K562 (cell line): ENCODE data around the gene PRPF38A. TPM values are rescaled to one million over a fixed set of nuclear protein-coding genes. Genes with fewer than 3 reads are reported as not detected.

Experiments
- ATAC-seq: fragments of 200-7000 bp; cut with Tn5 transposase; 3 replicates; pipeline ENCODE4 v1.9.1; 2020; ENCODE audit warnings: moderate library complexity
- BruUV-seq: library from RNA; stranded (reverse); fragments of 400-500 nt; replicated peaks from 2 replicates; lab custom pipeline; 2021; lab: Mats Ljungman, UMichigan
- CTCF ChIA-PET: fragments of 300-600 bp; formaldehyde crosslinking; extraction: SDS; loops from one replicate; lab custom pipeline; 2021; ENCODE audit warnings: low intra/inter-chr PET ratio; lab: Yijun Ruan, JAX
- POLR2A ChIA-PET: fragments of 300-600, 350-650 bp; sonication (Branson Sonifier 250); formaldehyde crosslinking; extraction: SDS; loops from one replicate; lab custom pipeline; 2021; ENCODE audit warnings: antibody characterized with exemption, inconsistent platforms; lab: Yijun Ruan, JAX
- DNase-seq, 4 experiments: peaks; one replicate each; pipeline versions ENCODE4 v3.0.0 to v3.0.0-alpha.2; 2011 to 2018; ENCODE audit warnings: low spot score in 3 of 4, mixed read lengths in 3 of 4; ENCODE audit errors: extremely low read depth in 1 of 4
- FAIRE-seq: peaks from 2 replicates; lab custom pipeline; 2011; peaks lifted over from hg19 to GRCh38; lab: Jason Lieb, UNC
- H2AFZ ChIP-seq: 2 replicates; pipeline ENCODE4 v1.6.0; 2011; ENCODE audit warnings: low read depth, low read length, control low read depth, inconsistent platforms
- H3K27ac ChIP-seq: fragments of 200-600 bp; 3 replicates; pipeline ENCODE4 v1.8.0; 2011; ENCODE audit warnings: low read depth, mild to moderate bottlenecking, control low read depth, inconsistent platforms, low read length, moderate library complexity, mixed read lengths; ENCODE audit errors: extremely low read depth
- H3K27me3 ChIP-seq, 2 experiments: fragments of 300-600 bp in 1 of 2; 2 replicates in 1 of 2; 3 replicates in 1 of 2; pipeline versions ENCODE4 v1.6.0 to v1.8.0; 2011; ENCODE audit warnings: inconsistent platforms in 2 of 2, low read length in 2 of 2, mild to moderate bottlenecking in 1 of 2, mixed read lengths in 1 of 2, moderate library complexity in 1 of 2; ENCODE audit not compliant: control insufficient read depth in 2 of 2, insufficient read depth in 2 of 2
- H3K36me3 ChIP-seq: fragments of 300-600 bp; 3 replicates; pipeline ENCODE4 v1.8.0; 2011; ENCODE audit warnings: mild to moderate bottlenecking, low read length, inconsistent platforms; ENCODE audit not compliant: control insufficient read depth, insufficient read depth
- H3K4me1 ChIP-seq, 2 experiments: fragments of 200-600 bp in 1 of 2; replicated peaks in 1 of 2; 2 replicates in 1 of 2; 3 replicates in 1 of 2; pipeline versions ENCODE4 v1.5.1 to v1.8.0; 2011; ENCODE audit warnings: inconsistent platforms in 2 of 2, low read length in 2 of 2, mild to moderate bottlenecking in 1 of 2, mixed read lengths in 1 of 2, moderate library complexity in 1 of 2; ENCODE audit not compliant: control insufficient read depth in 2 of 2, insufficient read depth in 2 of 2
- H3K4me2 ChIP-seq: 2 replicates; pipeline ENCODE4 v1.6.1; 2011; ENCODE audit warnings: low read length, control low read depth, inconsistent platforms, mixed read lengths; ENCODE audit not compliant: insufficient read depth
- H3K4me3 ChIP-seq: fragments of 200-600 bp; sonication (generic), shearing (Covaris generic); 2 replicates; pipeline ENCODE4 v1.5.1; 2016; ENCODE audit warnings: control low read depth, inconsistent platforms
- H3K79me2 ChIP-seq: fragments of 200-600 bp; 3 replicates; pipeline ENCODE4 v1.8.0; 2011; ENCODE audit warnings: low read length, inconsistent platforms; ENCODE audit not compliant: control insufficient read depth, insufficient read depth
- H3K9ac ChIP-seq, 2 experiments: 2 replicates each; pipeline versions ENCODE4 v1.6.0 to v1.6.1; 2011; ENCODE audit warnings: low read depth in 2 of 2, low read length in 2 of 2, control low read depth in 1 of 2, inconsistent platforms in 1 of 2, mild to moderate bottlenecking in 1 of 2, mixed read lengths in 1 of 2; ENCODE audit not compliant: insufficient read depth in 1 of 2
- H3K9me1 ChIP-seq: one replicate; pipeline ENCODE4 v1.6.0; 2011; ENCODE audit warnings: inconsistent platforms, mild to moderate bottlenecking, low read length, moderate library complexity; ENCODE audit not compliant: control insufficient read depth, insufficient read depth
- H3K9me3 ChIP-seq: replicated peaks from 2 replicates; pipeline ENCODE4 v1.5.1; 2011; ENCODE audit warnings: low read depth, low read length, inconsistent platforms; ENCODE audit not compliant: control insufficient read depth, insufficient read depth
- H4K20me1 ChIP-seq: replicated peaks from 2 replicates; pipeline ENCODE4 v1.6.1; 2011; ENCODE audit warnings: low read length, inconsistent platforms, mixed read lengths; ENCODE audit not compliant: control insufficient read depth, insufficient read depth
- CEBPB ChIP-seq: fragments of 450-650 bp; IDR thresholded peaks from 2 replicates; pipeline ENCODE4 v1.6.1; 2016; ENCODE audit warnings: missing genetic modification characterization, missing compliant biosample characterization
- CEBPG ChIP-seq, 3 experiments: fragments of 200-800 bp in 1 of 3; sonication (Bioruptor generic) in 1 of 3; sonication (generic) in 1 of 3; formaldehyde crosslinking in 1 of 3; IDR thresholded peaks in 2 of 3; conservative IDR thresholded peaks in 1 of 3; 2 replicates each; pipeline versions ENCODE4 v1.6.1 to v1.8.0; 2016 to 2022; ENCODE audit warnings: missing compliant biosample characterization in 2 of 3, missing genetic modification characterization in 2 of 3, mild to moderate bottlenecking in 1 of 3, missing genetic modification reagents in 1 of 3
- ESRRA ChIP-seq: fragments of 450-650 bp; IDR thresholded peaks from 2 replicates; pipeline ENCODE4 v1.6.1; 2014; ENCODE audit warnings: low read depth, mild to moderate bottlenecking, moderate library complexity, borderline replicate concordance
- HNRNPUL1 ChIP-seq: fragments of 200-400 bp; formaldehyde crosslinking; IDR thresholded peaks from 2 replicates; pipeline ENCODE4 v1.6.1; 2017; ENCODE audit warnings: low read length
- LARP7 ChIP-seq: fragments of 450-650 bp; IDR thresholded peaks from 2 replicates; pipeline ENCODE4 v1.6.1; 2016
- TCFL5 ChIP-seq: fragments of 250-450 bp; sonication (Bioruptor Pico); conservative IDR thresholded peaks from 2 replicates; pipeline ENCODE4 v1.6.1; 2021; ENCODE audit warnings: mild to moderate bottlenecking, moderate library complexity, matching md5 sums
- ZNF436 ChIP-seq: fragments of 250-450, 450-650 bp; sonication (Bioruptor Pico); formaldehyde crosslinking; IDR thresholded peaks from 2 replicates; pipeline ENCODE4 v1.7.0; 2020; ENCODE audit warnings: mild to moderate bottlenecking
- ZNF589 ChIP-seq: fragments of 200-800 bp; sonication (Bioruptor generic); IDR thresholded peaks from 2 replicates; pipeline ENCODE4 v1.6.1; 2016; ENCODE audit warnings: low read depth, missing genetic modification characterization, missing compliant biosample characterization
- WGBS: fragments of 100-300 bp; shearing (Covaris generic); methylation state at CpG from one replicate; pipeline ENCODE4 v1.1.6; 2016; ENCODE audit warnings: low coverage, mixed read lengths; ENCODE audit not compliant: insufficient coverage; ENCODE audit errors: missing lambda C conversion rate; 5-methylcytosine and 5-hydroxymethylcytosine counted together
- in situ Hi-C: fragments of 300-500 bp; cut with MboI; formaldehyde crosslinking; loops from 4 replicates; pipeline ENCODE4 v1.15.0; 2018; ENCODE audit warnings: inconsistent platforms, mixed read lengths
- intact Hi-C: fragments of 100-400 bp; cut with micrococcal nuclease; formaldehyde crosslinking; loops from 2 replicates; pipeline ENCODE4 v1.14.2; 2022
- polyA plus RNA-seq, 8 experiments: library from polyadenylated mRNA; depleted of rRNA in 4 of 8; stranded (reverse) in 5 of 8; unstranded in 3 of 8; fragments of >200 nt; fragmentation: Nextera tagmentation in 2 of 8; fragmentation: Illumina TruSeq in 1 of 8; extraction: Ambion mirVana in 2 of 8; extraction: Trizol in 1 of 8; gene quantifications; 2 replicates each; pipeline versions ENCODE4 v1.2.1 to v1.2.3, GENCODE V29; 2011 to 2014; ENCODE audit warnings: inconsistent platforms in 1 of 8, missing spikeins in 1 of 8
- total RNA-seq, 7 experiments: library from RNA; depleted of rRNA in 6 of 7; stranded (reverse); fragments of >200 nt in 6 of 7; fragmentation: Illumina TruSeq in 2 of 7; extraction: Trizol in 2 of 7; gene quantifications; 2 replicates each; pipeline versions ENCODE4 v1.2.1 to v1.2.3, GENCODE V29; 2011 to 2021; ENCODE audit warnings: low replicate concordance in 1 of 7
- TF ChIP-seq, protein P1 (sequence below): sonication (generic); formaldehyde crosslinking; IDR thresholded peaks from 2 replicates; pipeline ENCODE4 v1.8.0; 2023; ENCODE audit warnings: mild to moderate bottlenecking, missing genetic modification reagents

PRPF38A gene
- total and polyA plus RNA-seq, 9 of the 15 experiments (the other 6 are each of a cell fraction or from before 2014, with no cell fraction given): 53.6 to 198 (median 89.2) TPM

DNA sequence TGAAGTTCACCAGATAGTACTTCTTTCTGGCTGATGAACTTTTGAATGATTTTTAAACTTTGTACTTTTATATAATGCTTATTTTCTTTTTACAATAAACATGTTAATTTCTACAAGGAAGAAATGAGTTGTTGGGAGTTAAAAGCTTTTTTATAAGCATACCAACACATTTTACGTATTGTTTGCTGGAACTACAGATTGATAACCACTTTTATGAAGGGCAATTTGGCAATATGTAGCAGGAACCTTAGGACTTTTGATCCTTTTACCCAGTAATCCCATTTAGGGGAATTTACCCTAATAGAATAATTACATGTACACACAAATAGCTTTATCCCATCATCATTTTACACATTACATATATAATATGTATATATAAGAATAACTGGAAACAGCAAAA is 16.3 kb downstream of the PRPF38A start (continued):
- TF ChIP-seq, protein P1, sequence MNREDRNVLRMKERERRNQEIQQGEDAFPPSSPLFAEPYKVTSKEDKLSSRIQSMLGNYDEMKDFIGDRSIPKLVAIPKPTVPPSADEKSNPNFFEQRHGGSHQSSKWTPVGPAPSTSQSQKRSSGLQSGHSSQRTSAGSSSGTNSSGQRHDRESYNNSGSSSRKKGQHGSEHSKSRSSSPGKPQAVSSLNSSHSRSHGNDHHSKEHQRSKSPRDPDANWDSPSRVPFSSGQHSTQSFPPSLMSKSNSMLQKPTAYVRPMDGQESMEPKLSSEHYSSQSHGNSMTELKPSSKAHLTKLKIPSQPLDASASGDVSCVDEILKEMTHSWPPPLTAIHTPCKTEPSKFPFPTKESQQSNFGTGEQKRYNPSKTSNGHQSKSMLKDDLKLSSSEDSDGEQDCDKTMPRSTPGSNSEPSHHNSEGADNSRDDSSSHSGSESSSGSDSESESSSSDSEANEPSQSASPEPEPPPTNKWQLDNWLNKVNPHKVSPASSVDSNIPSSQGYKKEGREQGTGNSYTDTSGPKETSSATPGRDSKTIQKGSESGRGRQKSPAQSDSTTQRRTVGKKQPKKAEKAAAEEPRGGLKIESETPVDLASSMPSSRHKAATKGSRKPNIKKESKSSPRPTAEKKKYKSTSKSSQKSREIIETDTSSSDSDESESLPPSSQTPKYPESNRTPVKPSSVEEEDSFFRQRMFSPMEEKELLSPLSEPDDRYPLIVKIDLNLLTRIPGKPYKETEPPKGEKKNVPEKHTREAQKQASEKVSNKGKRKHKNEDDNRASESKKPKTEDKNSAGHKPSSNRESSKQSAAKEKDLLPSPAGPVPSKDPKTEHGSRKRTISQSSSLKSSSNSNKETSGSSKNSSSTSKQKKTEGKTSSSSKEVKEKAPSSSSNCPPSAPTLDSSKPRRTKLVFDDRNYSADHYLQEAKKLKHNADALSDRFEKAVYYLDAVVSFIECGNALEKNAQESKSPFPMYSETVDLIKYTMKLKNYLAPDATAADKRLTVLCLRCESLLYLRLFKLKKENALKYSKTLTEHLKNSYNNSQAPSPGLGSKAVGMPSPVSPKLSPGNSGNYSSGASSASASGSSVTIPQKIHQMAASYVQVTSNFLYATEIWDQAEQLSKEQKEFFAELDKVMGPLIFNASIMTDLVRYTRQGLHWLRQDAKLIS (CRISPR knock-in tag): no peak
- TF ChIP-seq HNRNPUL1 (no peak), TCFL5 (CRISPR knock-in tag) (no peak)

- H3K9me3 ChIP-seq: no peaks in the 10 kb centered on the region
- no peak overlapping the region for H2AFZ ChIP-seq
- H4K20me1 ChIP-seq: no peaks in the 10 kb centered on the region
- ChIA-PET POLR2A (interaction anchor here (0.5 to 2.1 kb wide), 5 partner anchors 10 to 239 kb away, joined by 3 to 10 read pairs (median 4); no protein-coding TSS in a partner anchor), CTCF (no interaction called here)
- no peak overlapping the region for H3K9ac ChIP-seq
- H3K4me1 ChIP-seq: peaks cover 0 to 21% of the 10 kb centered on the region in 2 experiments; a peak in 4 of 5 replicates
- intact Hi-C loops (no loop called here), in situ Hi-C loops (no loop called here)
- DNase-seq: no peak
- H3K27me3 ChIP-seq: no peaks in the 10 kb centered on the region
- BruUV-seq: no TSS peak
- no peak overlapping the region for H3K4me2 ChIP-seq
- H3K9me1 ChIP-seq: no peaks in the 10 kb centered on the region
- ATAC-seq: no peak
- no peak for FAIRE-seq
- no peak overlapping the region for H3K27ac ChIP-seq
- peaks cover 60% of the 10 kb centered on the region for H3K36me3 ChIP-seq
- TF ChIP-seq ZNF436 (CRISPR knock-in tag) (no peak), ESRRA (no peak), LARP7 (no peak), ZNF589 (CRISPR knock-in tag) (no peak), CEBPB (peak; percentile 72; the same call in 1 of the 2 replicates), CEBPG (CRISPR knock-in tag; IDR thresholded peaks at IDR 0.05) (no peak), CEBPG (tag; conservative IDR thresholded peaks at IDR 0.05 in 1 of 2, IDR thresholded peaks at IDR 0.05 in 1 of 2) (peak; percentile 50 to 81; a peak in 3 of 4 replicates)
- H3K4me3 ChIP-seq: no peak overlapping the region
- no peaks in the 10 kb centered on the region for H3K79me2 ChIP-seq
- WGBS: 93% methylated on average over 2 of the region's 2 CpGs
Observed at GRCh38 chr1:52423055-52423454, 18.7 kb downstream of the PRPF38A start.
